CD4-positive, alpha-beta T cell (primary cell): ENCODE measurements around the gene TOX3. TPM values are rescaled to one million over a fixed set of nuclear protein-coding genes. Genes with fewer than 3 reads are reported as not detected.

Source experiments
- ATAC-seq: fragments of 200-7000 bp; cut with Tn5 transposase; one replicate; pipeline ENCODE4 v1.10.0; 2022; ENCODE audit warnings: mild to moderate bottlenecking; ENCODE audit not compliant: poor library complexity
- CTCF ChIA-PET: fragments of 350-600 bp; sonication (Branson Sonifier 250); formaldehyde crosslinking; loops from one replicate; lab custom pipeline; 2021; ENCODE audit warnings: antibody characterized with exemption, inconsistent platforms; lab: Charles Lee
- POLR2A ChIA-PET: fragments of 350-600 bp; sonication (Branson Sonifier 250); formaldehyde crosslinking; loops from one replicate; lab custom pipeline; 2021; ENCODE audit warnings: antibody characterized with exemption, inconsistent platforms; lab: Charles Lee
- DNase-seq, 14 experiments: peaks; one replicate each; pipeline ENCODE4 v3.0.0-alpha.2; 2013 to 2020; ENCODE audit warnings: mixed read lengths in 2 of 14
- H3K27ac ChIP-seq, 2 donors: one replicate each; pipeline versions ENCODE4 v1.5.1 to v1.7.0; 2013; ENCODE audit warnings: low read length in 2 of 2, low read depth in 1 of 2, mild to moderate bottlenecking in 1 of 2
- H3K27me3 ChIP-seq, 2 experiments: 1 replicate in 1 of 2; 2 replicates in 1 of 2; pipeline versions ENCODE4 v1.6.1 to v1.7.0; 2013; ENCODE audit warnings: low read length in 2 of 2, control low read depth in 1 of 2, mild to moderate bottlenecking in 1 of 2, moderate library complexity in 1 of 2; ENCODE audit not compliant: insufficient read depth in 2 of 2, control insufficient read depth in 1 of 2
- H3K36me3 ChIP-seq: one replicate; pipeline ENCODE4 v1.6.1; 2013; ENCODE audit warnings: low read length, control low read depth; ENCODE audit not compliant: insufficient read depth
- H3K4me1 ChIP-seq: one replicate; pipeline ENCODE4 v1.6.1; 2013; ENCODE audit warnings: low read length, control low read depth; ENCODE audit not compliant: insufficient read depth
- H3K4me3 ChIP-seq: one replicate; pipeline ENCODE4 v1.5.1; 2013; ENCODE audit warnings: mild to moderate bottlenecking, low read length, moderate library complexity
- H3K9me3 ChIP-seq, 2 experiments: 1 replicate in 1 of 2; 2 replicates in 1 of 2; pipeline versions ENCODE4 v1.6.1 to v1.7.0; 2013; ENCODE audit warnings: low read length in 2 of 2, mild to moderate bottlenecking in 2 of 2, control low read depth in 1 of 2, moderate library complexity in 1 of 2; ENCODE audit not compliant: control insufficient read depth in 1 of 2, insufficient read depth in 1 of 2
- H3K27ac Mint-ChIP-seq: one replicate; pipeline ENCODE4 v1.8.0; 2020; ENCODE audit warnings: mixed read lengths
- H3K27me3 Mint-ChIP-seq: one replicate; pipeline ENCODE4 v1.8.0; 2021; ENCODE audit warnings: mixed read lengths
- H3K36me3 Mint-ChIP-seq: one replicate; pipeline ENCODE4 v1.8.0; 2021; ENCODE audit warnings: low read depth, mixed read lengths
- H3K4me1 Mint-ChIP-seq: one replicate; pipeline ENCODE4 v1.8.0; 2021; ENCODE audit warnings: low read depth, mixed read lengths
- H3K4me3 Mint-ChIP-seq: one replicate; pipeline ENCODE4 v1.8.0; 2020; ENCODE audit warnings: mild to moderate bottlenecking, mixed read lengths
- H3K9me3 Mint-ChIP-seq: one replicate; pipeline ENCODE4 v1.8.0; 2020; ENCODE audit warnings: mixed read lengths
- CTCF ChIP-seq: fragments of 200-600 bp; IDR thresholded peaks from one replicate; pipeline ENCODE4 v1.8.0; 2022; ENCODE audit warnings: antibody characterized with exemption, mild to moderate bottlenecking
- intact Hi-C, 2 experiments: fragments of 100-400 bp; cut with DNase I in 1 of 2; cut with micrococcal nuclease in 1 of 2; formaldehyde crosslinking; loops; one replicate each; pipeline versions ENCODE4 v1.15.1 to v1.9.0; 2023 to 2025; cut with DNase I, micrococcal nuclease
- total RNA-seq, 174 experiments: library from RNA in 2 of 174; stranded (reverse) in 2 of 174; gene quantifications; one replicate each; pipeline ENCODE4 v1.2.3 and lab custom pipeline; 2021 to 2026

The TOX3 gene
- total RNA-seq, 2 experiments from 2014 or later = not detected

- Histone ChIP-seq H3K36me3 (no peaks in the 10 kb centered on the region), H3K27ac (no peak overlapping the region), H3K4me1 (no peaks in the 10 kb centered on the region), H3K9me3 (no peaks in the 10 kb centered on the region), H3K4me3 (no peak overlapping the region), H3K27me3 (no peaks in the 10 kb centered on the region)
- intact Hi-C loops = no loop called here
- Mint-ChIP-seq H3K27me3 (peaks cover 8% of the 10 kb centered on the region), H3K36me3 (no peaks in the 10 kb centered on the region), H3K4me3 (no peak overlapping the region), H3K9me3 (peaks cover 10% of the 10 kb centered on the region), H3K27ac (no peak overlapping the region), H3K4me1 (no peaks in the 10 kb centered on the region)
- POLR2A ChIA-PET = no interaction called here
- CTCF ChIA-PET = no interaction called here
- ATAC-seq = no peak
- no peak for TF ChIP-seq CTCF
- no peak for DNase-seq
Observed at GRCh38 chr16:52537516-52537915, 9.4 kb downstream of the TOX3 start.

GRCh38 chr16:52535076-52535475 is 11.9 kb downstream of the TOX3 start:
- ChIA-PET POLR2A (no interaction called here), CTCF (no interaction called here)
- ATAC-seq (no peak), DNase-seq (no peak)
- no peaks in the 10 kb centered on the region for H3K27me3 Mint-ChIP-seq
- TF ChIP-seq CTCF = no peak
- no peaks in the 10 kb centered on the region for H3K36me3 Mint-ChIP-seq
- H3K4me1 ChIP-seq = no peaks in the 10 kb centered on the region
- no peak overlapping the region for H3K27ac ChIP-seq
- H3K9me3 Mint-ChIP-seq = peaks cover 7% of the 10 kb centered on the region
- no peak overlapping the region for H3K4me3 Mint-ChIP-seq
- H3K4me3 ChIP-seq = no peak overlapping the region
- no peaks in the 10 kb centered on the region for H3K27me3 ChIP-seq
- peaks cover 0 to 3% of the 10 kb centered on the region in 2 experiments for H3K9me3 ChIP-seq
- no peaks in the 10 kb centered on the region for H3K4me1 Mint-ChIP-seq
- no peak overlapping the region for H3K27ac Mint-ChIP-seq
- intact Hi-C loops = no loop called here
- no peaks in the 10 kb centered on the region for H3K36me3 ChIP-seq

- Mint-ChIP-seq H3K36me3 (no peaks in the 10 kb centered on the region), H3K4me1 (no peaks in the 10 kb centered on the region), H3K9me3 (peaks cover 6% of the 10 kb centered on the region), H3K4me3 (no peak overlapping the region), H3K27me3 (no peaks in the 10 kb centered on the region), H3K27ac (no peak overlapping the region)
- Histone ChIP-seq H3K4me3 (no peak overlapping the region), H3K36me3 (no peaks in the 10 kb centered on the region), H3K4me1 (no peaks in the 10 kb centered on the region), H3K27ac (no peak overlapping the region), H3K9me3 (peaks cover 0 to 3% of the 10 kb centered on the region in 2 experiments), H3K27me3 (no peaks in the 10 kb centered on the region)
- ATAC-seq (no peak), DNase-seq (no peak)
- POLR2A ChIA-PET = no interaction called here
- CTCF ChIA-PET = no interaction called here
- intact Hi-C loops = no loop called here
- no peak for TF ChIP-seq CTCF
Observed at GRCh38 chr16:52533296-52533695, 13.6 kb downstream of the TOX3 start.
